Esophagus (tissue), 2 donors: ENCODE data around the gene ALDH3A1. TPM values are rescaled to one million over a fixed set of nuclear protein-coding genes. Genes with fewer than 3 reads are reported as not detected.

Source experiments
- H3K27ac ChIP-seq, 2 donors: one replicate each; pipeline ENCODE4 v1.5.1; 2013; ENCODE audit warnings: low read depth in 2 of 2, mild to moderate bottlenecking in 2 of 2, inconsistent platforms in 1 of 2, low read length in 1 of 2, moderate library complexity in 1 of 2
- H3K27me3 ChIP-seq, 2 donors: one replicate each; pipeline ENCODE4 v1.6.1; 2013; ENCODE audit warnings: low read length in 2 of 2, control low read depth in 1 of 2, mild to moderate bottlenecking in 1 of 2; ENCODE audit not compliant: insufficient read depth in 2 of 2, control insufficient read depth in 1 of 2
- H3K36me3 ChIP-seq, 2 donors: one replicate each; pipeline ENCODE4 v1.6.1; 2013; ENCODE audit warnings: low read length in 1 of 2; ENCODE audit not compliant: control insufficient read depth in 2 of 2, insufficient read depth in 2 of 2
- H3K4me1 ChIP-seq, 2 donors: one replicate each; pipeline ENCODE4 v1.6.1; 2013; ENCODE audit warnings: low read length in 1 of 2; ENCODE audit not compliant: control insufficient read depth in 2 of 2, insufficient read depth in 2 of 2
- H3K4me3 ChIP-seq, 2 donors: one replicate each; pipeline ENCODE4 v1.5.1; 2013; ENCODE audit warnings: low read length in 2 of 2, mild to moderate bottlenecking in 2 of 2, low read depth in 1 of 2, moderate library complexity in 1 of 2
- H3K9me3 ChIP-seq, 2 donors: one replicate each; pipeline ENCODE4 v1.6.1; 2013; ENCODE audit warnings: mild to moderate bottlenecking in 2 of 2, low read depth in 1 of 2, low read length in 1 of 2, moderate library complexity in 1 of 2; ENCODE audit not compliant: control insufficient read depth in 2 of 2, insufficient read depth in 1 of 2
- WGBS, 2 donors: extraction: QIAGEN DNeasy Blood & Tissue Kit; methylation state at CpG; one replicate each; pipeline ENCODE4 v1.1.7; 2013; 5-methylcytosine and 5-hydroxymethylcytosine counted together
- polyA plus RNA-seq, 2 donors: library from polyadenylated mRNA; stranded (reverse); fragments of 200-250 nt; gene quantifications; one replicate each; pipeline ENCODE4 v1.2.3, GENCODE V29; 2013
- donor health status: healthy with polysubstance abuse.
- donor health status: Bipolar disorder and iron deficiency.

The ALDH3A1 gene
- polyA plus RNA-seq, 2 donors = 202 to 673 TPM

- H3K27ac ChIP-seq = peak overlapping the region; percentile 90 to 97
- H3K9me3 ChIP-seq = no peaks in the 10 kb centered on the region
- H3K27me3 ChIP-seq = no peaks in the 10 kb centered on the region
- H3K4me3 ChIP-seq = no peak overlapping the region
- WGBS, 2 donors = 41 to 46% methylated on average over 12 of the region's 12 CpGs
- H3K4me1 ChIP-seq = peaks cover 11 to 20% of the 10 kb centered on the region in 2 donors
- H3K36me3 ChIP-seq = no peaks in the 10 kb centered on the region
Measured at GRCh38 chr17:19753051-19753509, 5.0 kb upstream of the ALDH3A1 start.

DNA sequence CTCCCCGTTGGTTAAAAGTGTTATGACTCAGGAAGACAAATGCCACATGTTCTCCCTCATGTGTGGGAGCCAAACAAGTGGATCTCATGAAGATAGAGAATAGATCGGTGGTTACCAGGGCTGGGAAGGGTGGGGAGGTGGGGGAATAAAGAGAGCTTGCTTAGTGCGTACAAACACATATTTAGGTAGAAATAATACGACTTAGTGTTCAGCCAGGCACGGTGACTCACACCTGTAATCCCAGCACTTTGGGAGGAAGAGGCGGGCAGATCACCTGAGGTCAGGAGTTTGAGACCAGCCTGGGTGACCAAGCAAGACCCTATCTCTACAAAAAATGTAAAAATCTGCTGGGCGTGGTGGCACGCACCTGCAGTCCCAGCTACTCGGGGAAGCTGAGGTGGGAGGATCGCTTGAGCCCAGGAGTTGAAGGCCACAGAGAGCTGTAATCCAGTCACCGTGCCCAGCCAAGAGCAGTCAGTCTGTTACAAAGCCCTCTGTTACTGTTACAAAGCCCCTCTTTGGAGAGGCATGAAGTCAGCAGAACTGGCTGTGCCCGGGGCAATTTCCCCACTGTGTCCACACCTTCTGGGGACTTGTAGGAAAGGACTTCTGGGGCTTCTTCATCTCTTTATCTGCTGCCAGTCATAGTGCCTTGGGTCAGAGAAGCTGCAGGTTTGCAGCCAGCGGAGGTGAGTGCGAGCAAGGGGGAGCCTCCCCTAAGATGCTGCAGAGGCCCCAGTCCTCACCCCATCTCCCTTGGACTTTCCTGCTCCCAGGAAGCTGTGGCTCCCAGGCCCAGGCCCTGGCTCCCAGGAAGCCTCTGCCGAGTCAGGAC is 4.3 kb upstream of the ALDH3A1 start:
- Histone ChIP-seq H3K9me3 (no peaks in the 10 kb centered on the region), H3K27ac (peak overlapping the region; percentile 90 to 97), H3K4me3 (no peak overlapping the region), H3K27me3 (no peaks in the 10 kb centered on the region), H3K36me3 (no peaks in the 10 kb centered on the region), H3K4me1 (peaks cover 11 to 24% of the 10 kb centered on the region in 2 donors)
- 53 to 59% methylated on average over 15 of the region's 15 CpGs for WGBS, 2 donors

- Histone ChIP-seq H3K4me3 (no peak overlapping the region), H3K27ac (peak overlapping the region; percentile 80 to 94), H3K27me3 (no peaks in the 10 kb centered on the region), H3K36me3 (no peaks in the 10 kb centered on the region), H3K4me1 (peaks cover 11 to 30% of the 10 kb centered on the region in 2 donors), H3K9me3 (no peaks in the 10 kb centered on the region)
- 57 to 92% methylated on average over 3 of the region's 3 CpGs for WGBS, 2 donors
Measured at GRCh38 chr17:19750835-19751234, 2.7 kb upstream of the ALDH3A1 start.

- Histone ChIP-seq H3K27me3 (no peaks in the 10 kb centered on the region), H3K27ac (peak overlapping the region; percentile 40 to 94), H3K36me3 (no peaks in the 10 kb centered on the region), H3K4me1 (peaks cover 12 to 36% of the 10 kb centered on the region in 2 donors), H3K9me3 (no peaks in the 10 kb centered on the region), H3K4me3 (no peak overlapping the region)
- 60 to 62% methylated on average over 9 of the region's 9 CpGs for WGBS, 2 donors
Measured at GRCh38 chr17:19750020-19750572, 2.0 kb upstream of the ALDH3A1 start.

- 58 to 59% methylated on average over 13 of the region's 13 CpGs for WGBS, 2 donors
Measured at GRCh38 chr17:19748807-19749193, 702 bp upstream of the ALDH3A1 start.

GRCh38 chr17:19747159-19747719 is 859 bp downstream of the ALDH3A1 start:
- Histone ChIP-seq H3K4me3 (peak overlapping the region; percentile 36 to 51), H3K27ac (peak overlapping the region; percentile 96 to 97), H3K36me3 (peaks cover 0 to 3% of the 10 kb centered on the region in 2 donors), H3K4me1 (peaks cover 15 to 32% of the 10 kb centered on the region in 2 donors), H3K9me3 (no peaks in the 10 kb centered on the region), H3K27me3 (no peaks in the 10 kb centered on the region)
- WGBS, 2 donors = 57 to 62% methylated on average over 13 of the region's 13 CpGs

More at GRCh38 chr17:19748807-19749193, 702 bp upstream of the ALDH3A1 start:
- H3K4me1 ChIP-seq = peaks cover 15 to 37% of the 10 kb centered on the region in 2 donors
- H3K9me3 ChIP-seq = no peaks in the 10 kb centered on the region
- peak overlapping the region; percentile 96 to 97 for H3K27ac ChIP-seq
- peak overlapping the region in 1 of 2 donors; percentile 51 for H3K4me3 ChIP-seq
- no peaks in the 10 kb centered on the region for H3K36me3 ChIP-seq
- H3K27me3 ChIP-seq = no peaks in the 10 kb centered on the region

GRCh38 chr17:19746517-19746916 is 1.6 kb downstream of the ALDH3A1 start:
- Histone ChIP-seq H3K4me1 (peaks cover 15 to 32% of the 10 kb centered on the region in 2 donors), H3K4me3 (peak overlapping the region in 1 of 2 donors; percentile 51), H3K27ac (peak overlapping the region; percentile 96 to 97), H3K36me3 (peaks cover 0 to 3% of the 10 kb centered on the region in 2 donors), H3K27me3 (no peaks in the 10 kb centered on the region), H3K9me3 (no peaks in the 10 kb centered on the region)
- 67 to 69% methylated on average over 20 of the region's 20 CpGs for WGBS, 2 donors

DNA sequence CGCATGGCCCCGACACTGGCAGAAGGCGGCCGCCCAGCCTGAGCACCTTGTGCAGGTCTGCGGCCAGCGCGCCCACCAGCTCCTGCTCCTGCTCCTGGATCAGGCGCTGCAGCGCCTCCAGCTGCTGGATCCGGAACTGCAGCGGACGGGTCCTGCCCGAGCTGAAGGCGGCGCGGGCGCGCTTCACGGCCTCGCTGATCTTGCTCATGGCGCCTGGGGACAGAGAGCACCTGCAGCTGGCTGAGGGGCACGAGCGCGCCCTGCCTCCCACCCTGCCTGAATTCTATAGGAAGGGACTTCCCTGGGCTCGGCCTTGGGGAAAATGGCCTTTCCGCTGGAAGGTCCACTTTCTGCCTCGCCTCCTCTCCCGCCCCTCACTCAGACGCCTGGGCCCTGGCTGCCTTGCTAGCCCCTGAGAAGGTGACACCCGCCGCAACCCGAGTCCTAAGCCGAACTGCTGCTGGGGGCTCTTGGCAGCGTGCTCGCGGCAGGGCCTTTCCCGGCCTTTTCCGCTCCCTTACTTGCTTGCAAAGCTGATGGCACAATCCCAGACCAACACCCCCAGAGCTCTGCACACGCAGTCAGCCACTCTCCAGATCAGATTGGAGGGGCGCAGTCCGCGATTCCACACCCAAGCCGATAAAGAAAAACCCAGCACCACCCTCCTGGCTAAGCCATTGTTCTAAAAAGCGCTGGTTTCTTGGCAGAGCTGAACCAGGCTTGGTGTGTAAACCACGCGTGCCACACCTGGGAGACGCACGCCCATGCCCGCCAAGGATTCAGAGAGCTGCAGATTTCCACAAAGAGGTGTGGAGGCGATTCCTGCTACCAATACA is 3.0 kb downstream of the ALDH3A1 start:
- H3K9me3 ChIP-seq = no peaks in the 10 kb centered on the region
- no peaks in the 10 kb centered on the region for H3K27me3 ChIP-seq
- WGBS, 2 donors = 15 to 17% methylated on average over 47 to 50 of the region's 50 CpGs
- peaks cover 14 to 26% of the 10 kb centered on the region in 2 donors for H3K4me1 ChIP-seq
- peaks cover 0 to 3% of the 10 kb centered on the region in 2 donors for H3K36me3 ChIP-seq
- H3K4me3 ChIP-seq = peak overlapping the region; percentile 32 to 40
- peak overlapping the region; percentile 95 to 96 for H3K27ac ChIP-seq

- Histone ChIP-seq H3K9me3 (no peaks in the 10 kb centered on the region), H3K27ac (peak overlapping the region; percentile 95 to 96), H3K36me3 (peaks cover 0 to 6% of the 10 kb centered on the region in 2 donors), H3K27me3 (no peaks in the 10 kb centered on the region), H3K4me1 (peaks cover 9 to 23% of the 10 kb centered on the region in 2 donors), H3K4me3 (peak overlapping the region; percentile 32 to 40)
- WGBS, 2 donors = 5 to 8% methylated on average over 18 to 26 of the region's 26 CpGs
Measured at GRCh38 chr17:19744492-19744891, 3.6 kb downstream of the ALDH3A1 start.
